ENCODE data around the gene CHRNA7.

The CHRNA7 gene

DNA sequence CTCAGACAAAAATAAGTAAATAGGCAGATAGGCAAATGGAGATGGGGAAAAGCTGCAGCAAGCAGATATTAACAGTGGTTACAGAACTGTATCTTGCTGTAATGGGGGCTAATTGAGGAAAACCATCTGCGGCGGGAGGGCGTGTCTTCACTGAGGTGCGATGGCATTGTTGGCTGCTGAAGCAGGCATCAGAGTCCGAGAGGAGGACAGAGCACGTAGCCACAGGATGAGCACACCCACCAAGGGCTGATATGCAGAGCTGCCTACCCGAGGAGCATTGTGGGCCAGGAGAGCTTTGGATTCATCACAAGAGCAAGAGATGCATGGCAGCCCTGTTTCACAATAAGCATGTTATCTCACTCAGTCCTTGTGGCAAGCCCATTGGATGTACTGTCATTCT lies 30.4 kb downstream of the CHRNA7 start:
- WGBS (ENCODE audit: extremely low coverage, insufficient coverage, insufficient read length) = no CpG with 5 or more reads among the region's 7 CpGs
- Histone ChIP-seq H3K23ac (ENCODE audit: low read length) (no peak overlapping the region), H3K4ac (ENCODE audit: low read depth, low read length) (no peak overlapping the region), H3K9ac (ENCODE audit: low read length) (no peak overlapping the region), H3K4me2 (ENCODE audit: low read length) (no peak overlapping the region), H2BK5ac (ENCODE audit: low read depth, low read length, poor library complexity) (no peak overlapping the region), H3K79me2 (ENCODE audit: control insufficient read depth, insufficient read depth, low read length, poor library complexity) (no peaks in the 10 kb centered on the region), H3K18ac (ENCODE audit: low read length) (no peak overlapping the region), H3K79me1 (ENCODE audit: low read length) (no peaks in the 10 kb centered on the region), H2AK5ac (ENCODE audit: low read length) (no peak overlapping the region), H3K36me3 (ENCODE audit: control insufficient read depth in 1 of 2, insufficient read depth in 2 of 2, low read length in 2 of 2) (no peaks in the 10 kb centered on the region), H3K9me3 (ENCODE audit: insufficient read depth, low read depth, low read length) (peaks cover 3% of the 10 kb centered on the region), H2AFZ (ENCODE audit: insufficient read depth, low read length, poor library complexity) (no peak overlapping the region), H2BK12ac (ENCODE audit: low read length) (no peak overlapping the region), H4K12ac (ENCODE audit: low read depth, low read length) (no peak overlapping the region), H3K14ac (ENCODE audit: low read length) (no peak overlapping the region), H3K4me1 (ENCODE audit: control insufficient read depth in 1 of 2, insufficient read depth in 2 of 2, low read length in 2 of 2) (no peaks in the 10 kb centered on the region), H2BK120ac (ENCODE audit: insufficient read depth, low read length, poor library complexity) (no peak overlapping the region), H3K27me3 (ENCODE audit: insufficient read depth, low read length) (no peaks in the 10 kb centered on the region), H4K91ac (ENCODE audit: low read depth, low read length) (no peak overlapping the region), H3K27ac (ENCODE audit: low read depth, low read length) (no peak overlapping the region), H4K8ac (ENCODE audit: low read depth, low read length) (no peak overlapping the region), H3K4me3 (ENCODE audit: low read depth, low read length) (no peak overlapping the region)
- no peak for DNase-seq

- DNase-seq = no peak
- Histone ChIP-seq H2AFZ (ENCODE audit: insufficient read depth, low read length, poor library complexity) (no peak overlapping the region), H3K4ac (ENCODE audit: low read depth, low read length) (no peak overlapping the region), H4K8ac (ENCODE audit: low read depth, low read length) (no peak overlapping the region), H3K36me3 (ENCODE audit: control insufficient read depth in 1 of 2, insufficient read depth in 2 of 2, low read length in 2 of 2) (no peaks in the 10 kb centered on the region), H3K14ac (ENCODE audit: low read length) (no peak overlapping the region), H3K9ac (ENCODE audit: low read length) (no peak overlapping the region), H3K79me2 (ENCODE audit: control insufficient read depth, insufficient read depth, low read length, poor library complexity) (no peaks in the 10 kb centered on the region), H3K27ac (ENCODE audit: low read depth, low read length) (no peak overlapping the region), H3K4me1 (ENCODE audit: control insufficient read depth in 1 of 2, insufficient read depth in 2 of 2, low read length in 2 of 2) (no peaks in the 10 kb centered on the region), H3K27me3 (ENCODE audit: insufficient read depth, low read length) (no peaks in the 10 kb centered on the region), H3K9me3 (ENCODE audit: insufficient read depth, low read depth, low read length) (peaks cover 7% of the 10 kb centered on the region), H3K79me1 (ENCODE audit: low read length) (no peaks in the 10 kb centered on the region), H2BK5ac (ENCODE audit: low read depth, low read length, poor library complexity) (no peak overlapping the region), H2BK120ac (ENCODE audit: insufficient read depth, low read length, poor library complexity) (no peak overlapping the region), H3K18ac (ENCODE audit: low read length) (no peak overlapping the region), H2BK12ac (ENCODE audit: low read length) (no peak overlapping the region), H4K91ac (ENCODE audit: low read depth, low read length) (no peak overlapping the region), H4K12ac (ENCODE audit: low read depth, low read length) (no peak overlapping the region), H3K4me2 (ENCODE audit: low read length) (no peak overlapping the region), H3K4me3 (ENCODE audit: low read depth, low read length) (no peak overlapping the region), H3K23ac (ENCODE audit: low read length) (no peak overlapping the region), H2AK5ac (ENCODE audit: low read length) (no peak overlapping the region)
- WGBS (ENCODE audit: extremely low coverage, insufficient coverage, insufficient read length) = no CpG with 5 or more reads among the region's 1 CpG
Measured at GRCh38 chr15:32067115-32067514, 36.8 kb downstream of the CHRNA7 start.

DNA sequence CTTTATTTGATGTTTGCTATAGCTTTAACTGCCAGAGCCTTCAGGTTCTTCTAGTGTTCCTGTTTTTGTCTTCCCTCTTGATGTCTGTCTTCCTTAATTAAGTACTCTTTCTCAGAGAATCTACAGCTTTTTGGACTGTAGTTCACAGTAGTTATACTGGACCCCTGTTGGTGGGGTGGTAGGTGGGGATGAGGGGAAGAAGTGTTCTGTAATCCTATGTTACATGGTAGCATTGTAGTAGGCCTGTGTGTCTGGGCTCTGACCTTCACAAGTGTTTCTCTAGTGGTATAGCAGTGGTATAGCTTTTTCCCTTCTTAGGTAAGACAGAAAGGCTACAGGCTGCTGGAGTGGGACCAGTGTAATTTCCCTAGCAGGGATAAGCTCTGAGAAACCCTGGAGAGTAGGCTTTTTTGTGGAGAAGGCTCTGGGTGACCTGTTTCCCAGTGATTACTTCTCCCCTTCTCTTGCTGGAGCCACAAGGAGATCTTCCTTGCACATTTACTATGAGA lies 59.6 kb downstream of the CHRNA7 start:
- no peak overlapping the region for H2AFZ ChIP-seq (ENCODE audit: insufficient read depth, low read length, poor library complexity)
- H2BK12ac ChIP-seq (ENCODE audit: low read length) = no peak overlapping the region
- no peaks in the 10 kb centered on the region for H3K9me3 ChIP-seq (ENCODE audit: insufficient read depth, low read depth, low read length)
- H3K23ac ChIP-seq (ENCODE audit: low read length) = no peak overlapping the region
- H3K4me3 ChIP-seq (ENCODE audit: low read depth, low read length) = no peak overlapping the region
- H3K4ac ChIP-seq (ENCODE audit: low read depth, low read length) = no peak overlapping the region
- no peak overlapping the region for H3K14ac ChIP-seq (ENCODE audit: low read length)
- H2BK120ac ChIP-seq (ENCODE audit: insufficient read depth, low read length, poor library complexity) = no peak overlapping the region
- DNase-seq = no peak
- H3K79me1 ChIP-seq (ENCODE audit: low read length) = no peaks in the 10 kb centered on the region
- no peaks in the 10 kb centered on the region for H3K36me3 ChIP-seq (ENCODE audit: control insufficient read depth in 1 of 2, insufficient read depth in 2 of 2, low read length in 2 of 2)
- no peaks in the 10 kb centered on the region for H3K4me1 ChIP-seq (ENCODE audit: control insufficient read depth in 1 of 2, insufficient read depth in 2 of 2, low read length in 2 of 2)
- no peak overlapping the region for H3K27ac ChIP-seq (ENCODE audit: low read depth, low read length)
- no peak overlapping the region for H4K91ac ChIP-seq (ENCODE audit: low read depth, low read length)
- H3K9ac ChIP-seq (ENCODE audit: low read length) = no peak overlapping the region
- H4K12ac ChIP-seq (ENCODE audit: low read depth, low read length) = no peak overlapping the region
- no peaks in the 10 kb centered on the region for H3K27me3 ChIP-seq (ENCODE audit: insufficient read depth, low read length)
- no peak overlapping the region for H4K8ac ChIP-seq (ENCODE audit: low read depth, low read length)
- H3K18ac ChIP-seq (ENCODE audit: low read length) = no peak overlapping the region
- no peak overlapping the region for H2AK5ac ChIP-seq (ENCODE audit: low read length)
- H2BK5ac ChIP-seq (ENCODE audit: low read depth, low read length, poor library complexity) = no peak overlapping the region
- no peak overlapping the region for H3K4me2 ChIP-seq (ENCODE audit: low read length)
- H3K79me2 ChIP-seq (ENCODE audit: control insufficient read depth, insufficient read depth, low read length, poor library complexity) = no peaks in the 10 kb centered on the region

DNA sequence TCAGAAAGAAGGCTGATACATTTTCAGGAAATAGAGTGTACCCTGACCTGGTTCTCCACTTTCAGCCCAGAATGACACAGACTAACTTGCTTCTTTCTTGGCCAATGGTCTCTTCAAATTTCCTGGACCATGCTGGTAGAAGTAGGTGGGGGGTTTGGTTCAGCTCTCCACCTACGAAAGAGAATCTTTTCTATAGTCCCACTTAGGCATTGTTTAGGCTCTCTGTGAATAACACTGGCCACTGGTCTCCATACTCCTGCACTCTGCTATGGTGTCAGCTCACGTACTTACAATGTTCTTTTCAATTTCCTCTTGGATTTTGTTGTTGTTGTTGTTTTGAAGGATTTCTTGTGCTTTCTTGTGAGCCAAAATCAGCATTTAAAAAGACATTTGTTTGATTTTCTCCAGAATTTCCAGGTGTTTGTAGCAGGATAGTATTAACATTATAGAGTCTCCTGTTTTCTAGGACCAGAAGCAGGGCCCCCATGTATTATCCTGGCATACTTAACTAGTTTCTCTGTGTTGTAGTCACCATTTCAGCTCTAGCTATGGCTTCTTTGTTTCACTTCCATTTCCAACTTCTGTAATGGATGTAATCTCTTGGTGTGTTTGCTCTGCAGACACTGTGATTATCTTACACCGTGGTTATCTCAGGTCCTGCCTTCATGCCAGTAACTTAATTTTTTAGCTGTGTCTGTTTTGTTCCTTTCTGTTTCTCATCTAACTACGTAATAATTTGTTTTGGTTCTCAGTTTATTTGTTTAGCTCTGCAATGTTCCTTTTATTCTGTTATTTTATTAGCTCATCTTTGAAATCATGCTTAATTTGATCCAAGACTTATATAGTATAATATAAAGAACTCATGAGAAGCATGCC lies 61.4 kb downstream of the CHRNA7 start:
- no peaks in the 10 kb centered on the region for H3K79me1 ChIP-seq (ENCODE audit: low read length)
- H3K4me3 ChIP-seq (ENCODE audit: low read depth, low read length) = no peak overlapping the region
- H3K36me3 ChIP-seq (ENCODE audit: control insufficient read depth in 1 of 2, insufficient read depth in 2 of 2, low read length in 2 of 2) = no peaks in the 10 kb centered on the region
- H3K4me2 ChIP-seq (ENCODE audit: low read length) = no peak overlapping the region
- no peak overlapping the region for H2BK120ac ChIP-seq (ENCODE audit: insufficient read depth, low read length, poor library complexity)
- H4K8ac ChIP-seq (ENCODE audit: low read depth, low read length) = no peak overlapping the region
- H2AFZ ChIP-seq (ENCODE audit: insufficient read depth, low read length, poor library complexity) = no peak overlapping the region
- H4K91ac ChIP-seq (ENCODE audit: low read depth, low read length) = no peak overlapping the region
- H3K9me3 ChIP-seq (ENCODE audit: insufficient read depth, low read depth, low read length) = no peaks in the 10 kb centered on the region
- no peaks in the 10 kb centered on the region for H3K4me1 ChIP-seq (ENCODE audit: control insufficient read depth in 1 of 2, insufficient read depth in 2 of 2, low read length in 2 of 2)
- no peak overlapping the region for H3K23ac ChIP-seq (ENCODE audit: low read length)
- no peaks in the 10 kb centered on the region for H3K27me3 ChIP-seq (ENCODE audit: insufficient read depth, low read length)
- no peak overlapping the region for H4K12ac ChIP-seq (ENCODE audit: low read depth, low read length)
- no peak overlapping the region for H3K27ac ChIP-seq (ENCODE audit: low read depth, low read length)
- H3K18ac ChIP-seq (ENCODE audit: low read length) = no peak overlapping the region
- H3K14ac ChIP-seq (ENCODE audit: low read length) = no peak overlapping the region
- H3K4ac ChIP-seq (ENCODE audit: low read depth, low read length) = no peak overlapping the region
- no peak overlapping the region for H2BK12ac ChIP-seq (ENCODE audit: low read length)
- no peak overlapping the region for H2BK5ac ChIP-seq (ENCODE audit: low read depth, low read length, poor library complexity)
- no peaks in the 10 kb centered on the region for H3K79me2 ChIP-seq (ENCODE audit: control insufficient read depth, insufficient read depth, low read length, poor library complexity)
- DNase-seq = no peak
- H3K9ac ChIP-seq (ENCODE audit: low read length) = no peak overlapping the region
- WGBS (ENCODE audit: extremely low coverage, insufficient coverage, insufficient read length) = no CpG with 5 or more reads among the region's 4 CpGs
- H2AK5ac ChIP-seq (ENCODE audit: low read length) = no peak overlapping the region

Data from trophoblast cell (in vitro differentiated cells and primary cell).